ENCODE measurements around the gene RSPRY1.

RSPRY1 gene

GRCh38 chr16:57192146-57192545, 6.0 kb downstream of the RSPRY1 start:
- no peak overlapping the region for H3K27ac ChIP-seq (replicated peaks)
- no peaks in the 10 kb centered on the region for H3K27me3 ChIP-seq (ENCODE audit: insufficient read depth, poor library complexity, severe bottlenecking)
- no peak for DNase-seq (ENCODE audit: low read depth in 1 of 2, low spot score in 1 of 2)
- H3K4me3 ChIP-seq (replicated peaks; ENCODE audit: insufficient read depth, low read length), result no peak overlapping the region
- TF ChIP-seq REST (IDR thresholded peaks at IDR 0.05; ENCODE audit: insufficient replicate concordance, low read depth) (no peak), POLR2AphosphoS5 (IDR thresholded peaks at IDR 0.05; ENCODE audit: low read depth) (no peak), GABPA (IDR thresholded peaks at IDR 0.05; ENCODE audit: low read depth) (no peak), CTCF (IDR thresholded peaks at IDR 0.05; ENCODE audit: insufficient read depth, low read length) (no peak), SPI1 (IDR thresholded peaks at IDR 0.05; ENCODE audit: borderline replicate concordance, low read depth) (no peak)

GRCh38 chr16:57192720-57193486, 6.8 kb downstream of the RSPRY1 start:
- no peak for TF ChIP-seq GABPA (IDR thresholded peaks at IDR 0.05; ENCODE audit: low read depth)
- TF ChIP-seq POLR2AphosphoS5 (IDR thresholded peaks at IDR 0.05; ENCODE audit: low read depth), result no peak
- TF ChIP-seq CTCF (IDR thresholded peaks at IDR 0.05; ENCODE audit: insufficient read depth, low read length), result no peak
- no peak for TF ChIP-seq SPI1 (IDR thresholded peaks at IDR 0.05; ENCODE audit: borderline replicate concordance, low read depth)
- no peak for TF ChIP-seq REST (IDR thresholded peaks at IDR 0.05; ENCODE audit: insufficient replicate concordance, low read depth)

GRCh38 chr16:57194512-57194911, 8.4 kb downstream of the RSPRY1 start:
- no peak for DNase-seq (ENCODE audit: low read depth in 1 of 2, low spot score in 1 of 2)
- TF ChIP-seq POLR2AphosphoS5 (IDR thresholded peaks at IDR 0.05; ENCODE audit: low read depth) (no peak), GABPA (IDR thresholded peaks at IDR 0.05; ENCODE audit: low read depth) (no peak), REST (IDR thresholded peaks at IDR 0.05; ENCODE audit: insufficient replicate concordance, low read depth) (no peak), SPI1 (IDR thresholded peaks at IDR 0.05; ENCODE audit: borderline replicate concordance, low read depth) (no peak), CTCF (IDR thresholded peaks at IDR 0.05; ENCODE audit: insufficient read depth, low read length) (no peak)
- no peaks in the 10 kb centered on the region for H3K27me3 ChIP-seq (ENCODE audit: insufficient read depth, poor library complexity, severe bottlenecking)
- H3K4me3 ChIP-seq (replicated peaks; ENCODE audit: insufficient read depth, low read length), result no peak overlapping the region
- no peak overlapping the region for H3K27ac ChIP-seq (replicated peaks)

More at GRCh38 chr16:57192720-57193486, 6.8 kb downstream of the RSPRY1 start:
- no peak overlapping the region for H3K4me3 ChIP-seq (replicated peaks; ENCODE audit: insufficient read depth, low read length)
- H3K27ac ChIP-seq (replicated peaks), result no peak overlapping the region
- no peaks in the 10 kb centered on the region for H3K27me3 ChIP-seq (ENCODE audit: insufficient read depth, poor library complexity, severe bottlenecking)
- no peak for DNase-seq (ENCODE audit: low read depth in 1 of 2, low spot score in 1 of 2)

All from HL-60 (cell line).